Duodenal mucosa (tissue), 2 donors: ENCODE data around the gene ANTXR1.

Source experiments
- H3K27ac ChIP-seq: one replicate; pipeline ENCODE4 v1.7.0; 2013; ENCODE audit warnings: low read depth, low read length
- H3K27me3 ChIP-seq, 2 donors: one replicate each; pipeline ENCODE4 v1.7.0; 2013; ENCODE audit warnings: low read length in 2 of 2, control low read depth in 1 of 2; ENCODE audit not compliant: insufficient read depth in 2 of 2, control insufficient read depth in 1 of 2
- H3K36me3 ChIP-seq, 2 donors: one replicate each; pipeline ENCODE4 v1.7.0; 2013; ENCODE audit warnings: low read length in 2 of 2, control low read depth in 1 of 2; ENCODE audit not compliant: insufficient read depth in 2 of 2, control insufficient read depth in 1 of 2
- H3K4me1 ChIP-seq, 2 donors: one replicate each; pipeline ENCODE4 v1.7.0; 2013; ENCODE audit warnings: low read length in 2 of 2, control low read depth in 1 of 2; ENCODE audit not compliant: insufficient read depth in 2 of 2, control insufficient read depth in 1 of 2
- H3K4me3 ChIP-seq, 2 donors: one replicate each; pipeline ENCODE4 v1.7.0; 2013; ENCODE audit warnings: low read length in 2 of 2, low read depth in 1 of 2
- H3K9ac ChIP-seq, 2 donors: one replicate each; pipeline ENCODE4 v1.7.0; 2013; ENCODE audit warnings: low read length in 2 of 2, low read depth in 1 of 2
- H3K9me3 ChIP-seq, 2 donors: one replicate each; pipeline ENCODE4 v1.7.0; 2013; ENCODE audit warnings: low read length in 2 of 2, control low read depth in 1 of 2; ENCODE audit not compliant: control insufficient read depth in 1 of 2

Gene ANTXR1

GRCh38 chr2:69001879-69002278 is 11.1 kb upstream of the ANTXR1 start:
- Histone ChIP-seq H3K4me1 (no peaks in the 10 kb centered on the region), H3K9ac (no peak overlapping the region), H3K4me3 (no peak overlapping the region), H3K27ac (no peak overlapping the region), H3K27me3 (no peaks in the 10 kb centered on the region), H3K36me3 (no peaks in the 10 kb centered on the region), H3K9me3 (peaks cover 0 to 5% of the 10 kb centered on the region in 2 donors)

GRCh38 chr2:69003731-69004130 is 9.2 kb upstream of the ANTXR1 start:
- Histone ChIP-seq H3K9me3 (peaks cover 0 to 5% of the 10 kb centered on the region in 2 donors), H3K27me3 (no peaks in the 10 kb centered on the region), H3K4me3 (no peak overlapping the region), H3K4me1 (no peaks in the 10 kb centered on the region), H3K36me3 (no peaks in the 10 kb centered on the region), H3K27ac (no peak overlapping the region), H3K9ac (no peak overlapping the region)

DNA sequence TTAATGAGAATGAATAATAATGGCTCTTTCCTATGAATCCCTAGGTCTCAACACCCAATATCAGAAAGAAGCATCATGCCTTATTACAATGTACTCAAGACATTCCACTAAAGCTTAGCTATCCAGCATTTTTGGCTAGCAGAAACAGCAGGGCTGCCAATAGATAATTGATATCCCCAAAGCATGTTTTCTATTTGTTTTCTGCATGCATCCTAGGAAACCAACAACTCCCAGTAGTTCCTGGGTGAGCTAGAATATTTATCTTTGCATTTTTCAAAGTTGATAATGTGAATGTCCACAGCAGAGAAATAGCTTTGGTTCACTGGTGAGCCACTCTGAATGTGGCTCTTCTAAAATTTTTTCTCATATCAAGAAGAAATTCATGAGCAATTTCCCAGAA is 5.8 kb upstream of the ANTXR1 start:
- H3K4me3 ChIP-seq: no peak overlapping the region
- no peak overlapping the region for H3K9ac ChIP-seq

DNA sequence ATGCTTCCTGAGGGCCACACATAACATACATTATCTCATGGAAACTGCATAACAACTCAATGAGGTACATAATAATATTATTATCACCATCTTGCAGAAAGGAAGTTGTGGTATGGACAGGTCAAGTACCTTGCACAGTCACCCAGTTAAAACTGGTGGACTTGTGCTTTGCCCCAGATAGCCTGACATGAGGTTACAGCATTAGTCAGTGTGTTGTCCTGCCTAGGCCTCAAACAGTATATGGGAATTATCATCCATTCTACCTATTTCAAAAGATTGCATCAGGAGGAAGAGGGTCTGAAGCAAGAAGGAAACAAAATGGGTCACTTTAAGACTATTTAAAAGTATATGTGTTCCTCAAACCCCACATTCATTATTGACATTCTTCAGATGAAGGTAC is 5.4 kb upstream of the ANTXR1 start:
- Histone ChIP-seq H3K36me3 (no peaks in the 10 kb centered on the region), H3K9ac (no peak overlapping the region), H3K4me3 (no peak overlapping the region), H3K4me1 (no peaks in the 10 kb centered on the region), H3K27me3 (peaks cover 4 to 5% of the 10 kb centered on the region in 2 donors), H3K27ac (no peak overlapping the region), H3K9me3 (no peaks in the 10 kb centered on the region)

More for the DNA sequence above, 5.8 kb upstream of the ANTXR1 start:
- Histone ChIP-seq H3K27me3 (peaks cover under 1 to 4% of the 10 kb centered on the region in 2 donors), H3K9me3 (no peaks in the 10 kb centered on the region), H3K4me1 (no peaks in the 10 kb centered on the region), H3K27ac (no peak overlapping the region), H3K36me3 (no peaks in the 10 kb centered on the region)

- H3K36me3 ChIP-seq: no peaks in the 10 kb centered on the region
- H3K9me3 ChIP-seq: no peaks in the 10 kb centered on the region
- no peak overlapping the region for H3K27ac ChIP-seq
- peaks cover 7 to 10% of the 10 kb centered on the region in 2 donors for H3K4me1 ChIP-seq
- no peak overlapping the region for H3K9ac ChIP-seq
- H3K27me3 ChIP-seq: peaks cover 19 to 30% of the 10 kb centered on the region in 2 donors
- no peak overlapping the region for H3K4me3 ChIP-seq
Measured at GRCh38 chr2:69010437-69011194, 2.4 kb upstream of the ANTXR1 start.

DNA sequence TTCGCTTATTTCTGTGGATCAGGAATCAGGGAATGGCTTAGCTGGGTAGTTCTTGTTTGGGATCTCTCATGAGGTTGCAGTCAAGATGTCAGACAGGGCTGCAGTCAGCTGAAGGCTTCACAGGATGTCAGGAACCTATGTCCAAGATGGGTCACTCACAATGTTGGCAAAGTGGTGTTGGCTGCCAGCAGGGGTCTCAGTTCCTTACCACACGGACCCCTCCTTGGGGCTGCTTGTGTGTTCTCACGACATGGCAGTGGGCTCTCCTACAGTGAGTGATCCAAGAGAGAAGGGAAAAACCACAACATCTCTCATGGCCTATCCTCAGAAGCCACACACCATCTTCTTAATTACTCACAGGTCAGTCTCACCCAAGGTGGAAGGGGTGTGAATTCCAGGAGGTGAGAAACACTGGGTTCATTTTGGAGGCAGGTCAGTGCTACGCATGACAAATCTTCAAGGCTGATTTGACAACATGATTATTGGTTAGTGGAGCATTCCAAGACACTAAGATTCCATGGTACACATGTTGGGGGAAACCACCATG is 1.3 kb upstream of the ANTXR1 start:
- H3K4me1 ChIP-seq: peaks cover 7 to 10% of the 10 kb centered on the region in 2 donors
- no peak overlapping the region for H3K27ac ChIP-seq
- no peaks in the 10 kb centered on the region for H3K9me3 ChIP-seq
- no peak overlapping the region for H3K4me3 ChIP-seq
- no peak overlapping the region for H3K9ac ChIP-seq
- no peaks in the 10 kb centered on the region for H3K36me3 ChIP-seq
- peaks cover 19 to 30% of the 10 kb centered on the region in 2 donors for H3K27me3 ChIP-seq

DNA sequence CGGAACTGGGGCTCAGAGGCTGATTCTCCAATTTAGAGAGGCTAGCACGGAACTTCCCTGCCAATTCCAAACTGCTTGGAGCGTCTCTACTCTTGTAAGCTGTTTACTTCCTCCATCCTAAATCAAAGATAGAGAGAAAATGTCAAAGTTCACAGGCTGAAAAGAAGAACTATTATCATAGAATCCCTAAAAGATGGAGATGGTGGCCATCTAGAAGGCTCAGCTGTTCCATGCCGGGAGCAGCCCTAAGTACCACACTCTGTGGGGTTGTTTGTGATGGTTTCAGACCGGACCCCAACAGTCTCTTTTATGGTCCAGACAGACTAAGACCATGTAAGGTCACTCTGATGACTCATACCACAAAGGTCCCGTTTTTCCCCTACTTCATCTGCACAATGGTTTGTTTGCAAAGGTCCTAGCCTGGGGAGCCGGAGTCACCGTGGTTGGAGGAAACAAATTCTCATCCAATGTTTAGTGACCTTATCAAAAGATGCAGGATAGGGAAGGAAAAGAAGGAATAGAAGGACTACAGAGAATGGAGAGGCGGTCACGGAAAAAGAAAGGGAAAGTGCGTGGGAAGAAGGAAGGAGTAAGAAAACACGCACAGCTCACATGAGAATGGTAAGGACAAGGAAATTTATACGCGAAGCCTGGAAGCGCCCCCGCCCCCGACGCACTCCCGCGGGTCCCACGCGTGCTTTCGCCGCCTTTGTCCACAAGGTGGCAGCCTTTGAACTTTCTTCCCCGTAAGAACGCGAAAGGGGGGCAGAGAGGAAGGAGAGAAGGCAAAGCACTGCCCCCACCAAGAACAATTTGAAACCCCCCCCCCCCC is 453 bp upstream of the ANTXR1 start:
- Histone ChIP-seq H3K9me3 (no peaks in the 10 kb centered on the region), H3K4me3 (peak overlapping the region; percentile 62 to 69), H3K27me3 (peaks cover 19 to 33% of the 10 kb centered on the region in 2 donors), H3K4me1 (peaks cover 7 to 10% of the 10 kb centered on the region in 2 donors), H3K36me3 (no peaks in the 10 kb centered on the region), H3K27ac (no peak overlapping the region), H3K9ac (peak overlapping the region in 1 of 2 donors; percentile 42)

DNA sequence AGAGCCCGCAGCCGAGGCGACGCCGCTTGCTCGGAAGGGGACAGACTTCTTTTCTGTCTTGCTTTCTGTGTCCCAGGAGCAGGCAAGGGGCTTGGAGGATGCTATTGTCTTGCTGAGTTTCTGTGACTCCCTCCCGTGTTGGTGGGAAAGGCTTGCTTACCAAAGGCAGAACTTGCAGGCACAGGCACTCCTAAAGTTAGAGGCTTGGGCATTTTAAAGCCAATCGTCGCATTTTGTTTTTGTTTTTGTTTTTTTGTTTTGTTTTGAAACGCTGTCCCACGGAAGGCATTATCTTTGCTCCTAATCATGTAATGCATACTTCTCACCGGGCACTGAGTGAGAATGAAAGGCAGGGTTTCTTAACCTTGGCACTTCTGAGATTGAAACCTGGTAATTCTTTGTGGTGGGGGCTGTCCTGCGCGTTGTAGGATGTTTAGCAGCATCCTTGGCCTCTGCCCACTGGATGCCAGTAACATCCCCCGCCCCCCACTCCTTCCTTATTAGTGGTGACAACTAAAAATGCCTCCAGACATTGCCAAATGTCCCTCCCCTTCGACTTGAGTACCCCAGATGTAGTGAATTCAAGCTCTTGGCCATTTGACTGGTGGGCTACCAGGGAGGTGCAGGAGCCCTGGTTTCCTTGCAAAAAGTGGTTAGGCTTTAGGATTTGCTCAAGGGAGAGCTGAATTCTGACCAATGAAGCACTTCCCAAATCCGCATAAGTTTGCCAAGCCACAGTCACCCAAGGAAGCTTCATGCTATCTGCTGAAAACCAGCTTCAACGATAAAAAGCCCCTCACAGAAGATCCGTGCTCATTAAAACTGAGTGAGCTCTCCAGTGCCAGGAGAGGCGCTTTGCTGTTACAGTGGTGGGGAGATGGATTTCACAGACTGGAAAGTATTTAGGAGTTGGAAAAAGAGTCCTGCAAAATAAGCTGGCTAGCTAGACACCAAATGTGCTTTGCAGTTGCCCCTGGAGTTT is 1.2 kb downstream of the ANTXR1 start:
- Histone ChIP-seq H3K4me1 (peaks cover 7 to 10% of the 10 kb centered on the region in 2 donors), H3K36me3 (no peaks in the 10 kb centered on the region), H3K27ac (no peak overlapping the region), H3K9me3 (no peaks in the 10 kb centered on the region), H3K9ac (peak overlapping the region in 1 of 2 donors; percentile 42), H3K27me3 (peaks cover 19 to 39% of the 10 kb centered on the region in 2 donors), H3K4me3 (peak overlapping the region; percentile 62 to 69)

DNA sequence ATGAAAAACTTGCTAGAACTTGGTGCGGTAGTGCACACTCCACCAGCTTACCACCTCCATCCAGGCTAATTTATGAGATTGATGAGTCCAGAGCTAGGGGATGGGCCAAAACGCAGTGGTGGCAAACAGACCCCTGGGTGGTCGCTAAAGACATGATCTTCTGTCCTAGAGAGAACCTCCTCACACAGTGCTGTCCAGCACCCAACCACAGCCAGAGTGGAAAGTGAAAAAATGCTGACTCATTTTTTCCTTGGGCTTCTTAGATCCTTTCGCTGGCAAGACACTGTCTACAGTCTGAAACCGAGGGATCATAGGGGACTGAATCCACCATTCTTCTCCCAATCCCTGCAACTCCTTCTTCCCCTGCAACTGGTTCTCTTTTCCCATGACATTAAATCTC is 4.1 kb downstream of the ANTXR1 start:
- Histone ChIP-seq H3K9ac (no peak overlapping the region), H3K27me3 (peaks cover 18 to 39% of the 10 kb centered on the region in 2 donors), H3K36me3 (no peaks in the 10 kb centered on the region), H3K27ac (no peak overlapping the region), H3K9me3 (no peaks in the 10 kb centered on the region), H3K4me3 (no peak overlapping the region), H3K4me1 (peaks cover 7 to 10% of the 10 kb centered on the region in 2 donors)
